ENCODE measurements around the gene CNTLN. TPM values are rescaled to one million over a fixed set of nuclear protein-coding genes. Genes with fewer than 3 reads are reported as not detected.

The CNTLN gene
- total and polyA plus RNA-seq, 2 of the 8 experiments (the other 6 are each of a cell fraction or from before 2014, with no cell fraction given) = 4.8 to 10.8 TPM

DNA sequence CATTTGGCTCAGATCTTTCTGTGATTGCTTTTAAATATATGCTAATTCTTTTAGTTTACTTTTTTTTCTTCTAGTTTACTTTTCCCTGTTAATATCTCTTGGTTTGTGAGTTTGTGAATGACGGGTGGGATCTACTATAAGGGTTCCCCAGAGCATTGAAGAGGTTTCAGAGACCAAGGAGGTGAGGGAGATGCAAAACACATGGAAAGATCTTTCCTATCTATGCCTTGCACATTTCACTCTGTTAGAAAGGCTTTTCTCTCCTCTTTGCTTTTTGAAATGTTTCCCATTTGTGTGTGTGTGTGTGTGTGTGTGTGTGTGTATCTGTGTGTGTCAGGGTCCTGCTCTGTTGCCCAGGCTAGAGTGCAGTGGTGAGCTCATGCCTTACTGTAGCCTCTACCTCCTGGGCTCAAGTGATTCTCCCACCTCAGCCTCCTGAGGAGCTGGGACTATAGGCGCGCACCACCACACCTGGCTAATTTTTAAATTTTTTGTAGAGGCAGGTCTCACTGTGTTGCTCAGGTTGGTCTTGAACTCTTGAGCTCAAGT is 50.7 kb downstream of the CNTLN start:
- Histone ChIP-seq H2BK5ac (ENCODE audit: low read depth, low read length) (no peak overlapping the region), H3K79me1 (ENCODE audit: low read depth, low read length) (no peaks in the 10 kb centered on the region), H3K4me1 (replicated peaks in 1 of 4; ENCODE audit: control insufficient read depth in 3 of 4, insufficient read depth in 4 of 4, low read length in 3 of 4) (peaks cover 0 to 2% (median 0%) of the 10 kb centered on the region in 4 experiments; a peak in 1 of 7 replicates), H4K5ac (ENCODE audit: insufficient read length, low read depth, low read length) (no peak overlapping the region), H3K4me3 (ENCODE audit: extremely low read depth in 1 of 4, insufficient read depth in 2 of 4, low read depth in 3 of 4, low read length in 4 of 4) (no peak overlapping the region), H2BK15ac (ENCODE audit: low read length) (no peak overlapping the region), H2AFZ (ENCODE audit: low read length) (no peak overlapping the region), H3K14ac (ENCODE audit: insufficient read length) (no peak overlapping the region), H4K20me1 (replicated peaks in 1 of 2; ENCODE audit: control insufficient read depth in 1 of 2, insufficient read depth in 2 of 2, low read length in 2 of 2) (no peaks in the 10 kb centered on the region), H2BK20ac (ENCODE audit: low read length) (no peak overlapping the region), H4K91ac (replicated peaks; ENCODE audit: insufficient read length, low read length) (no peak overlapping the region), H2BK120ac (replicated peaks; ENCODE audit: low read depth, low read length) (no peak overlapping the region), H3K4me2 (ENCODE audit: insufficient read depth in 1 of 2, low read depth in 2 of 2, low read length in 2 of 2) (no peak overlapping the region), H3K23ac (ENCODE audit: insufficient read length) (no peak overlapping the region), H3K9ac (replicated peaks in 1 of 4; ENCODE audit: extremely low read depth in 1 of 4, low read depth in 3 of 4, low read length in 3 of 4) (no peak overlapping the region), H2AK5ac (ENCODE audit: low read depth, low read length) (no peak overlapping the region), H3K4ac (replicated peaks; ENCODE audit: insufficient read length, low read depth, low read length) (no peak overlapping the region), H2BK12ac (ENCODE audit: low read depth, low read length) (no peak overlapping the region), H3K27me3 (replicated peaks in 1 of 4; ENCODE audit: control insufficient read depth in 3 of 4, extremely low read depth in 1 of 4, insufficient read depth in 3 of 4, low read length in 3 of 4) (no peaks in the 10 kb centered on the region), H3K56ac (replicated peaks; ENCODE audit: insufficient read length, low read depth, low read length) (no peak overlapping the region), H3K23me2 (ENCODE audit: low read depth, low read length) (no peaks in the 10 kb centered on the region), H4K8ac (ENCODE audit: extremely low read depth, insufficient read depth, low read length) (no peak overlapping the region), H3K9me3 (ENCODE audit: insufficient read depth in 2 of 2, low read depth in 1 of 2, low read length in 1 of 2) (no peaks in the 10 kb centered on the region), H3K79me2 (ENCODE audit: control insufficient read depth in 1 of 2, insufficient read depth in 2 of 2, low read length in 2 of 2) (peaks cover 0 to 20% of the 10 kb centered on the region in 2 experiments; a peak in 2 of 4 replicates), H3K27ac (ENCODE audit: low read depth, low read length) (no peak overlapping the region), H3K18ac (ENCODE audit: extremely low read depth, low read length) (no peak overlapping the region), H3K36me3 (ENCODE audit: control insufficient read depth in 2 of 4, insufficient read depth in 4 of 4, low read length in 3 of 4) (no peaks in the 10 kb centered on the region)
- POLR2A ChIA-PET (ENCODE audit: partially characterized antibody) = no interaction called here
- FAIRE-seq (no peak), DNase-seq (ENCODE audit: low read depth in 1 of 2, low spot score in 2 of 2) (no peak)
- TF ChIP-seq SRF (IDR thresholded peaks at IDR 0.05; ENCODE audit: low read depth, low read length) (no peak), CBX5 (IDR thresholded peaks at IDR 0.05; ENCODE audit: low read depth, low read length) (no peak), POLR2A (IDR thresholded peaks at IDR 0.05; ENCODE audit: control extremely low read depth in 1 of 2, low read depth in 2 of 2, low read length in 2 of 2) (no peak), CEBPB (IDR thresholded peaks at IDR 0.05; ENCODE audit: low read depth, low read length) (no peak), KDM4A (IDR thresholded peaks at IDR 0.05; ENCODE audit: low read depth, low read length, severe bottlenecking) (no peak), CHD2 (IDR thresholded peaks at IDR 0.05; ENCODE audit: low read length) (no peak), SAP30 (IDR thresholded peaks at IDR 0.05; ENCODE audit: insufficient read depth, insufficient replicate concordance, low read length) (no peak), GTF2F1 (IDR thresholded peaks at IDR 0.05; ENCODE audit: borderline replicate concordance, low read depth, low read length) (no peak), JUN (IDR thresholded peaks at IDR 0.05; ENCODE audit: low read depth, low read length) (no peak), CBX8 (IDR thresholded peaks at IDR 0.05; ENCODE audit: borderline replicate concordance, low read depth, low read length) (no peak), BACH1 (IDR thresholded peaks at IDR 0.05; ENCODE audit: low read length) (no peak), YY1 (IDR thresholded peaks at IDR 0.05; ENCODE audit: low read depth, low read length) (no peak), RFX5 (IDR thresholded peaks at IDR 0.05; ENCODE audit: borderline replicate concordance, low read depth, low read length) (no peak)
- TF ChIP-seq, protein P1, sequence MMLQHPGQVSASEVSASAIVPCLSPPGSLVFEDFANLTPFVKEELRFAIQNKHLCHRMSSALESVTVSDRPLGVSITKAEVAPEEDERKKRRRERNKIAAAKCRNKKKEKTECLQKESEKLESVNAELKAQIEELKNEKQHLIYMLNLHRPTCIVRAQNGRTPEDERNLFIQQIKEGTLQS (IDR thresholded peaks at IDR 0.05; ENCODE audit: insufficient read depth, low read depth, low read length) = no peak
- WGBS, 2 experiments (ENCODE audit: extremely low coverage in 1 of 2, insufficient coverage in 1 of 2, insufficient read length in 1 of 2, insufficient replicate concordance in 2 of 2, low coverage in 1 of 2, low lambda C conversion rate in 2 of 2, missing lambda C conversion rate in 1 of 2) = 93% methylated on average over 3 of the region's 3 CpGs; no CpG with 5 or more reads in 1 of the 2 experiments
- CTCF ChIA-PET (ENCODE audit: partially characterized antibody) = no interaction called here
